Sigmoid colon (tissue), 4 donors: ENCODE data around the gene ZNF200.

Experiments used
- CTCF ChIP-seq, 4 experiments: fragments of 450-650 bp in 3 of 4; fragments of 200-600 bp in 1 of 4; IDR thresholded peaks; one replicate each; pipeline ENCODE4 v1.5.1; 2016 to 2019; ENCODE audit warnings: antibody characterized with exemption in 4 of 4, mild to moderate bottlenecking in 3 of 4, moderate library complexity in 2 of 4
- EP300 ChIP-seq, 4 donors: sonication (generic); formaldehyde crosslinking; IDR thresholded peaks; one replicate each; pipeline ENCODE4 v1.6.1; 2017; ENCODE audit warnings: antibody characterized with exemption in 4 of 4

DNA sequence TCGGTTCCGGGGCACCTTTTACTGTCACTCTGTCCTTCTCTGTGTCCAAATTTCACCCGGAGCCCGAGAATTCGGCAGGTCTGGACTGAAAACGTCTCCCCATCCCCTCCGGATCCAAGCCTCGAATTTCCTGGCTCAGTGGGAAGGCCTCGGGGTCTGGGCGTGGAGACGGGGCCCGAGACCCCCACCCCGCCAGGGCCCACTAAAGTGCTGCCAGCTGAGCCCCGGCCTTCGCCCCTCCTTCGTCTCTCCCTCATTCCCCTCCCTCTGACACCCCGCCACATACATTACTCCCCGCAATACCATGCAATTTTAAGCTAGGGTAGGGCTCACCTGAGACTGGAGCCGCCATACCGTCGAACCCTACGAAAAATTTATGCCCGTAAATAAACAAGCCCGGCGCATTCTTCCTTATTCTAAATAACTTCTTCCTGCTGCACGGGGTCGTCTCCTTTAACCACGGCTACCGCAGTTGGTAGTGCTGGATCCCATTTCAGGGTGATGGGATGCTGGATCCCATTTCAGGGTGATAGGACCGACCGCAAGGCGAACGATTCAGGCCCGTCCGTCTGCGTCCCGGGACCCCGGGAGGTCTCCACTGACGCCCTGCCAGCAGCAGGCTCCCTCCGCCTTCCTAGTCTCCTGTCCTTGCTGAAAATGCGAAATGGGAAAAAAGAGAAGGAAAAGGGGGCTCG is 51.4 kb downstream of the ZNF200 start:
- TF ChIP-seq EP300 (IDR thresholded peaks at IDR 0.05) (no peak), CTCF (IDR thresholded peaks at IDR 0.05) (no peak)
